Kidney epithelial cell (primary cell): ENCODE data around the gene TMTC1. TPM values are rescaled to one million over a fixed set of nuclear protein-coding genes. Genes with fewer than 3 reads are reported as not detected.

Source experiments
- DNase-seq: peaks from one replicate; pipeline ENCODE4 v3.0.0-alpha.2; 2010; ENCODE audit warnings: low read depth
- H3K27me3 ChIP-seq: 2 replicates; pipeline ENCODE4 v1.6.0; 2011; ENCODE audit warnings: low read length; ENCODE audit not compliant: control insufficient read depth, insufficient read depth
- H3K36me3 ChIP-seq: 2 replicates; pipeline ENCODE4 v1.5.1; 2011; ENCODE audit warnings: low read length; ENCODE audit not compliant: control insufficient read depth, insufficient read depth
- H3K4me3 ChIP-seq: 2 replicates; pipeline ENCODE4 v1.5.1; 2011; ENCODE audit warnings: low read depth, mild to moderate bottlenecking, control low read depth, low read length
- CTCF ChIP-seq: IDR thresholded peaks from 2 replicates; pipeline ENCODE4 v1.5.1; 2011; ENCODE audit warnings: mild to moderate bottlenecking, moderate library complexity, low read length, control low read depth, inconsistent platforms; ENCODE audit not compliant: insufficient read depth, poor library complexity, severe bottlenecking
- total RNA-seq: library from RNA; depleted of rRNA; stranded (reverse); fragments of >200 nt; gene quantifications from 2 replicates; pipeline ENCODE4 v1.2.3, GENCODE V29; 2015

TMTC1 gene
- total RNA-seq, 1 donor from 2014 or later: 1.6 TPM

- Histone ChIP-seq H3K4me3 (no peak overlapping the region), H3K36me3 (no peaks in the 10 kb centered on the region), H3K27me3 (no peaks in the 10 kb centered on the region)
- no peak for DNase-seq
- TF ChIP-seq CTCF: no peak
Observed at GRCh38 chr12:29486972-29487371, 296.8 kb downstream of the TMTC1 start.

GRCh38 chr12:29463198-29463597, 320.5 kb downstream of the TMTC1 start:
- TF ChIP-seq CTCF: no peak
- Histone ChIP-seq H3K4me3 (no peak overlapping the region), H3K27me3 (no peaks in the 10 kb centered on the region), H3K36me3 (no peaks in the 10 kb centered on the region)
- DNase-seq: no peak

- Histone ChIP-seq H3K36me3 (no peaks in the 10 kb centered on the region), H3K27me3 (no peaks in the 10 kb centered on the region), H3K4me3 (no peak overlapping the region)
- no peak for TF ChIP-seq CTCF
- no peak for DNase-seq
Observed at GRCh38 chr12:29460082-29460481, 323.7 kb downstream of the TMTC1 start.

- Histone ChIP-seq H3K36me3 (no peaks in the 10 kb centered on the region), H3K27me3 (no peaks in the 10 kb centered on the region), H3K4me3 (no peak overlapping the region)
- no peak for TF ChIP-seq CTCF
- no peak for DNase-seq
Observed at GRCh38 chr12:29455087-29455486, 328.7 kb downstream of the TMTC1 start.

- DNase-seq: no peak
- TF ChIP-seq CTCF: no peak
- Histone ChIP-seq H3K27me3 (no peaks in the 10 kb centered on the region), H3K36me3 (no peaks in the 10 kb centered on the region), H3K4me3 (no peak overlapping the region)
Observed at GRCh38 chr12:29451888-29452287, 331.9 kb downstream of the TMTC1 start.
